GM19467 (cell line): Measurements from ENCODE around the gene ATP6V0D1.

Experiments
- ATAC-seq: cut with Tn5 transposase; IDR thresholded peaks from one replicate; pipeline ENCODE4 v1.9.1; 2021; ENCODE audit warnings: mild to moderate bottlenecking, moderate library complexity; ENCODE audit not compliant: unreplicated experiment

The ATP6V0D1 gene

DNA sequence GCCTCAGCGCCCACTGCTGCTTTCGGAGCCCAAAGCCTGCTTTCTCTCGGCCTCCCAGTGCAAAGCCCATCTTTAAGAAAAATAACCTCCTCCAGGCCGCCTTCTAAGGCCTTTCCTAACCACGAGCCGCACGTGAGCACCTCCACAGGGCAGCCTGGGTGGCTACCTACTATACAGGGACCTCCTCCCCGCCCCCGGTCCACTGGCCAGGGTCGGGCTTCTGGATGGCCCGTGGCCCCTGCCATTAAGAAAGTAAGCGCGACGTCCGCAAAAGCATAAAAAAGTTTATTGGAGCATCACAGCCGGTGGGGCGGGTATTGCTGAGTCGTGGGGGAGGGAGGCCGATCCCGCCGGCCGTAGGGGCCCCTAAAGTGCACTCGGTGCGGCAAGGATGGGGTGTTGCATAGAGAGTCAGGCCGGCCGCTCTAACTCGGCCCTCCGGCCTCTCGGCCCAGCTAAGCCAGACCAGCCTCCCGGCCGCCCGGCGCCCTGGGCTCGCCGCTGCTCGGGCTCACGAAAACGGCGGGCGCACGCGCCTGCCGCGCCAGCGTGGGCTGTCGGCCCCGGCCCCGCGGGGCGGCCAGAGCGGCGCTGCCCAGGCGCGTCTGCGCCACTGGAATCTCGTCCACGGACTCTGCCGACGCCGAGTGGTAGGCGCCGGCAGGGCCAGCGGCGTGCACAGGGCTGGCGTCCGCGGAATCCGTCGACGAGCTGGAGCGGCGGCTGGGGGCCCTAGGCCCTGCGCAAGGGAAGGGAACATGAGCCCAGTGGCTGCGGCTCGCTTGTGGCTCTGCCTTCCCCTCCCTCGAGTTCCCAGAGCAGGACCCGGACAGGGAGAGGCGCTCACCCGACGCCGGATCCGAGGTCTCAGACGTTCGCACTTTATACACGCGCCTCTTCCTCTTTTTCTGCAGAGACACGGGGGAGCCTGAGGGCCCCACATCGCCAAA lies 86.5 kb downstream of the ATP6V0D1 start:
- ATAC-seq, result no peak

DNA sequence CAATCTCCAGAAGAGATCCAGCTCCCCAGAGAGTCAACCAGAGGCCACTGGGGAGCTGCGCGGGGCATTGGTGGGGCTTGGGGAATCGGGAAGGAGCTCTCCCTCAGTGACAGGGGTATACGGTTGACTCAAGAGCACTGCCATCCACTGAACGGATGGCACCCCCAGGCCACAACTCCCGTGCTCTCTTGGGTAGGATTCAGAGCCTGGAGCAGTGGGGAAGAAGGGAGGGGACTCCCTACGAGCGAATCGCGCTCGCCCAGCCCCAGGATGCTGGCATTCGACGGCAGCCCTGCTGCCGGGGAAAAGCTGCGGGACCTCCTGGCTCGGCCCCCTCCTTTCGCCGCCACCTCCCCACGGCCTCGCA lies 87.2 kb downstream of the ATP6V0D1 start:
- ATAC-seq, result no peak

DNA sequence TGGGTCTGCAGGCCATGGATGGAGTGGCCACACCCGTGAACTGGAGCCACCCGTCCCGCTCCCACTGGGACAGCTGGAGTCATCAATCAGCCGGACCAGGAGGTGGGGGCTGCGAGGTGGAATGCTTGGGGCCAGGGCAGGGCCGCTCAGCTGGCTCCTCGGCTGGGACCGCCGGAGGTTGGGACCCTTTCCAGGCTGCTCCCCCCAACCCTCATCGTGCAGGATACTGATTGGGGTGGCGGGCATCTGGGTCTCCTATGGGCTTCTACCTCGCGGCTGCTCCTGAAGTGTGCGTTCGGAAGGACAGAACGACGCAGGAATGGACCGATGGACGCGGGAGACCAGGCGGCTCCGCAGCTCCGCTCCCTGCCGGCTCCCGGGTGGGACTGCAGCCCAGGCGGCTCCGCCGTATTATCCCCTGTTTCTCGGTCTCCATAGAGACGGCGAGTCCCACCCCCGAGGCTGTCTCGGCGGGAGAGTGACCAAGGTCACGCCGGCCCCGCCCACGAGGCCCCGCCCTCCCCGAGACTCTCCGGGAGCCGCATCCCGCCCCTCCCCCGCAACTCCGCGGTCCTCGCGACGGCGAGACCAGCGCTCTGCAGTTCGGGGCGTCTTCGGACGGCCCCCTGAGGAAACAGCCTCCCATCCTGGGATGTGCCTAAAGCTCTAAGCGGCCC lies 87.7 kb downstream of the ATP6V0D1 start, which contains the start of gene TPPP3:
TSS of gene TPPP3 (minus strand) at position 388 of the 677 bp plus-strand sequence. CDS start 2,387 bp downstream, outside the sequence.
- ATAC-seq, result no peak

DNA sequence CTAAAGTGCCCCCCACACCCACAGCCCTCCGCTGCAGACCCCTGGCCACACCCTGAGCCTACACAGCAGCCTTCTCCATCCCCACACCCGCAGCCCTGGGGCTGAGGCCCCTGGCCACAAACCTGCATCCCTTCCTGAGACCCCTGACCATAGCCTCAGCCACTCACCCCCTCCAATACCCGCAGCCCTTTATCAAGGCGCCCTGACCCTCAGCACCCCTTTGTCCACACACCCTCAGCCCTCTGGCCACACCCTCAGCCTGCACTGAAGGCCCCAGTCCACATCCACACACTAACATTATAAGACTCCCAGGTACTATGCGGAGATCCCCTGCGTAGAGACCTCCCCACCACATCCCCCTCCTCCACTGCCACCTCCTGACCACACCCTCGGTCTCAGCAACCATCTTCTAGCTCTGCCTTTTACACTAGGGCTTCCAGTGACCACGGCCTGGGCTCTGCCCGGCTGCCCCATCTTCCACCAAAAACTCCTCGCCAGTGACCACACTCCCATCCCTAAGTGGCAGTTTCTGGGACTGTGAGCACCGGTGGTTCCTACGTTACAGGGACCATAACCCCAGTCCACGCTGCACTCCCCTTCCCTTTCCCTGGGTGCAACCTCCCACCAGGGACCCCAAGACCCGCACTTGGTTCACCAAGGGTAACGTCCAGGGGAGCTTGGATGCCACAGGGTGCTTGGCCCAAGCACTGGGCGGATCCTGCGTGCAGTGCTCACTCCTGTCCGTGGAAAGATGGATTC lies 88.5 kb downstream of the ATP6V0D1 start:
- no peak for ATAC-seq

DNA sequence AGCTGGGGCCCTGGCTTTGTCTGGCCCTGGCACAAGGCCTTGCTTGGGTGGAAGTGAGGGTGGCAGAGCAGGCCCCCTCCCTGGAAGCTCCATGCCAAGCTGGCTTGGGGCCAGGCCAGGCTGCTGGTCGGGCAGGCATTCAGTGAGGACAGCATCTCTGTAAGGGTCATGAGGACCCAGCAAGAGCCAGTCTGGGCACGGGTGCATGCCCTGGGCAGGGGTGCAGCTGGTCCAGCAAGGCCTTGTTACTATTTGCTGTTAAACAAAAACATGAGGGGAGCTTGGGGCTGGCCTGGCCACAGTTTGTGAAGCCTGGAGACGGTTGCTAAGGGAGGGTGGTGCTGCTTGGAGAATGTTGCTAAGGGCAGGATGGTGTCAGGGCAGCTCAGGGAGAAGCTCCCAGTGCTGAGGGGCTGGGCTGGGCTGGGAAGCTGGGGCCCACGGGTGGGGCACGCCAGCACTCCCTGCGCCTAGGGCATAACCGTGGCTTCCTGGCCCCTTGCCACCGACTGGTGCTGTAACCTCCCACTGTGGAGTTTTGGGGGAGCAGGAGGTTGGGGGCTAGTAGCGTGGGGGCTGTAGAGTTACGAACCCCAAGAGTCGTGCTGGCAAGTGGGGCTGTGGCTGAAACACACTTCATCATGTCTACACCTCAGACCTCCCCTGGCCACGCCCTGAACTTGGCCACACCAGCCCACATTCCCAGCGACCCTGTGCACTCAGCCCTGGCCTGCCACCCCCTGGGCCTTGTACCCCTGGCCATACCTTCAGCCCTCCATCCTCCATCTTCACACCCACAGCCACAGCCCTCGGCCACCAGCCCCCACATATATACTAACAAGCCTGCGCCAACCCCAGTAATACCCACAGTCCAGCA lies 89.3 kb downstream of the ATP6V0D1 start:
- no peak for ATAC-seq

DNA sequence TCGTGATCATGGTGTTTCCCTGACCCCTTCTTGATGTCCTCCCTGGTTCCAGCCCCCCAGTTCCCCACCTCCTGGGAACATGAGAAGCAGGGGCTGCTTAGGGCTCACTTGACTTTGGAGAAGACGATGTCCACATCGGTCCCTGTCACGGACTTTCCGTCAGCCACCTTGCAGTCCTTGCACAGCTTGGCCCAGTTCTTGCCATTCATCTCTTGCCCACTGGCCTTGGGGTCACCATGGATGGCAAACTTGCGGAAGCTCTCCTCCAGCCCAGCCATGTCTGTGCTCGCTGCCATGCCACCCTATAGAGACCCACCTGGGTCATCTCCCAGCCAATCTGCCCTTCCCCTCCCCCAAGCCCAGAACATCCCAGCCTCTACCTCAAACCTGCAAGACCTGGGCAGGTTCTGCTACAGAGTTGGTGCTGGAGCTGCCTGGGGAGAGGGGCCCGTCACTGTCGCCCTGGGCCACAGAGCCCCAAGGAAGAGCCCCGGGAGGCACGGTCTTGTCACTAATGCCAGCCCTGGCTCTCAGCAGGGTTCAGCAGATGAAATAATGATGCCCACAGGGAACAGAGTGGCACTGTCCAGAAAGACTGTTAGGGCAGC lies 90.0 kb downstream of the ATP6V0D1 start:
- no peak for ATAC-seq

DNA sequence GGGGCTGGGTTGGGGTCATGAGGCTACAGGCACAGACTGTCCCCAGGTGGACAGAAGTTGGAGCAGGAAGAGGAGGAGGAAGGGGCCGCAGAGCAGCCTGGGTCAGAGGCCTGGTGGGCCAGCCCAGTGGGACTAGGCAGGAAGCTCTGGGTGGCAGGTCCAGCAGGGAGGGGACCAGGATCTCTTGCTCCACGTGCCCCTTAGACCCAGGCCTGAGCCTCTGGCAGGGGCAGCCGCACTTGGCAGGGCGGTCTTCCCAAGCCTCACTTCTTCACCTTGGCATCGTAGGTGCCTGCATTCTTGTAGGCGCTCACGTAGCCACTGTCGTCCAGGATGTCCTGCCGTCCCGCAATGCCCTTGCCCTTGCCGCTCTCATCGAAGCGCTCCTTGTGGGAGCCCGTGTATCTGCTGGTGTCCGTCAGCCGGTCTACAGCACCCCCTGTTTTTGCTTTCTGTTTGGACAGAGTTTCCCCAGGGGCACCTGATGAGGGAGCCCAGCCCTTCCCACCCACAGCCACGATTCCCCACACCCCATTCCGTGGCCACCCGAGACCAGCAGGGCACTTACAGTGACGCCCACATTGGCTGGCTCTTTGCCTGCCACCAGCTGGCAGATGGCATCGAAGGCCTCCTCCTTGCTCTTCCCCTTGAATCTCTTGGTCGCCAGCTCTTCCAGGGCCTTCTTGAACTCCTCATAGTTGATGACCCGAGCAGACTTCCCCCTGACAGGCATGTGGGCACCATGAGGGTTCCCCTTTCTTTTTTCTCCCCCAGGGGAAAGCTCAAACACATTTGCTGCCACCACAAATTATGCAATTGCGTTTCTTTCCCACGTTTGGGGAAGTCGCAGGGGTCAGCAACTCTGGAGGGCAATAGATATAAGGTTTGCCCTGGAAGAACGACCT lies 90.8 kb downstream of the ATP6V0D1 start:
- ATAC-seq, result no peak

DNA sequence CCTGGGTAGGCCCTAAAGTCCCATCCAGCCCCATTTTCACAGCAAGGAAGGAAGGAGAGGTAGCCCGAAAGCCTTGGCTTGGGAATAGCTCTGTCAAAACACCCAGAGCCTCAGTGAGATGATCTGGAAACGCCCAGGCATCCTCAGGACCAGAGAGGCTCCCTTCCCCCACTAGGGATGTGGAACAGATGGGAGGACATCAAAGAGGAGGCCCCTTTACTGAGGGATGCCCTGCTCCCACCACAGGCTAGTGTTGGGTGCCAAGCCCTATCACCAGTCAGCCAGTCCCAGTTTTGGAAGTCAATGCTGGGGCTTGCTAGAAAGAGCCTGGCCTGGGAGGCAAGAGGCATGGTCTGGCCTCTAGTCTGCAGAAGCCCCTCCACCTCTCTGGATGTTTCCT lies 92.4 kb downstream of the ATP6V0D1 start:
- no peak for ATAC-seq

DNA sequence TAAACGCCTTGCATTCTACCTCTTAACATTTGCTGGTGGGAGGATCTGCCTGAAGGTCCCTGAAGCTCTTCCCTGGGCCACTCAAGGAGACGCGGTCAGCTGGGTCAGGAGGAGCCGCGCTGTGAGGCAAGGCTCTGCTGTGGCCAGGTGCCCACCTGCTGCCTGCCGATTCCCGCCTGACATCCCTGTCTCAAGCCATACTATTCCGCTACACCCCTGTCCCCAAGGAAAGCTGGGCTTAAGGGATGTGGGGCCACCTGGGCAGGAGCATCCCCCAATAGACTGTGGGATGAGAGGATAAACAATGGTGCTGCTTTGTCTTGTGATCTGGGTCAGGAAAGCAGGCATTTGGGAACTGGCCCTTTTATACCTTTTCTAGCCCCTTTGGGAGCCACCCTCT lies 92.8 kb downstream of the ATP6V0D1 start:
- no peak for ATAC-seq
